ENCODE data around the gene PRRT1B. TPM values are rescaled to one million over a fixed set of nuclear protein-coding genes. Genes with fewer than 3 reads are reported as not detected.

Gene PRRT1B
- total and polyA plus RNA-seq, 9 of the 15 experiments (the other 6 are each of a cell fraction or from before 2014, with no cell fraction given): not detected

Other genes starting within 250 kb of the PRRT1B start
- gene PRRC2B, start 151.4 kb upstream of the PRRT1B start, total RNA-seq (2014; rRNA removed): 30.9 and 31.7 TPM in 2 replicates
- 31.7 and 32.1 TPM in 2 replicates for gene PRRC2B, start 151.4 kb upstream of the PRRT1B start, total RNA-seq (2014; rRNA removed; fragmentation: Illumina TruSeq; extraction: Trizol)
- gene PRRC2B, start 151.4 kb upstream of the PRRT1B start, total RNA-seq (2015; rRNA removed; fragmentation: Illumina TruSeq; extraction: Trizol): 24.6 and 24.7 TPM in 2 replicates
- gene PRRC2B, start 151.4 kb upstream of the PRRT1B start, total RNA-seq (2021): 125 and 126 TPM in 2 replicates
- 20.1 and 25.4 TPM in 2 replicates for gene PRRC2B, start 151.4 kb upstream of the PRRT1B start, polyA plus RNA-seq (2011; rRNA removed)
- 51.4 and 64.0 TPM in 2 replicates for gene PRRC2B, start 151.4 kb upstream of the PRRT1B start, polyA plus RNA-seq (2014; fragmentation: Illumina TruSeq; extraction: Trizol)
- under 1 TPM; 0.34 to 0.77 TPM for gene PRRC2B, start 151.4 kb upstream of the PRRT1B start, polyA plus RNA-seq (2014; fragmentation: Nextera tagmentation; extraction: Ambion mirVana)
- 33.7 and 37.5 TPM in 2 replicates for gene PRRC2B, start 151.4 kb upstream of the PRRT1B start, polyA plus RNA-seq (2014; rRNA removed)
- gene POMT1, start 42.6 kb upstream of the PRRT1B start, total RNA-seq (2014; rRNA removed): 14.6 and 21.3 TPM in 2 replicates
- gene POMT1, start 42.6 kb upstream of the PRRT1B start, total RNA-seq (2014; rRNA removed; fragmentation: Illumina TruSeq; extraction: Trizol): 8.6 TPM in 2 replicates
- gene POMT1, start 42.6 kb upstream of the PRRT1B start, total RNA-seq (2015; rRNA removed; fragmentation: Illumina TruSeq; extraction: Trizol): 15.6 and 15.7 TPM in 2 replicates
- 23.4 and 23.5 TPM in 2 replicates for gene POMT1, start 42.6 kb upstream of the PRRT1B start, total RNA-seq (2021)
- 15.3 and 21.6 TPM in 2 replicates for gene POMT1, start 42.6 kb upstream of the PRRT1B start, polyA plus RNA-seq (2011; rRNA removed)
- 13.7 and 15.3 TPM in 2 replicates for gene POMT1, start 42.6 kb upstream of the PRRT1B start, polyA plus RNA-seq (2014; fragmentation: Illumina TruSeq; extraction: Trizol)
- gene POMT1, start 42.6 kb upstream of the PRRT1B start, polyA plus RNA-seq (2014; fragmentation: Nextera tagmentation; extraction: Ambion mirVana): 1 to 10 TPM; 1.8 to 2.1 TPM
- gene POMT1, start 42.6 kb upstream of the PRRT1B start, polyA plus RNA-seq (2014; rRNA removed): 15.4 and 18.2 TPM in 2 replicates
- 25.6 and 27.5 TPM in 2 replicates for gene UCK1, start 14.3 kb upstream of the PRRT1B start, total RNA-seq (2014; rRNA removed)
- 6.4 and 7.5 TPM in 2 replicates for gene UCK1, start 14.3 kb upstream of the PRRT1B start, total RNA-seq (2014; rRNA removed; fragmentation: Illumina TruSeq; extraction: Trizol)
- gene UCK1, start 14.3 kb upstream of the PRRT1B start, total RNA-seq (2015; rRNA removed; fragmentation: Illumina TruSeq; extraction: Trizol): 16.1 and 16.2 TPM in 2 replicates
- 16.9 and 19.8 TPM in 2 replicates for gene UCK1, start 14.3 kb upstream of the PRRT1B start, total RNA-seq (2021)
- gene UCK1, start 14.3 kb upstream of the PRRT1B start, polyA plus RNA-seq (2011; rRNA removed): 16.4 and 17.2 TPM in 2 replicates
- 13.2 and 21.3 TPM in 2 replicates for gene UCK1, start 14.3 kb upstream of the PRRT1B start, polyA plus RNA-seq (2014; fragmentation: Illumina TruSeq; extraction: Trizol)
- under 1 TPM; 0.27 to 0.48 TPM for gene UCK1, start 14.3 kb upstream of the PRRT1B start, polyA plus RNA-seq (2014; fragmentation: Nextera tagmentation; extraction: Ambion mirVana)
- gene UCK1, start 14.3 kb upstream of the PRRT1B start, polyA plus RNA-seq (2014; rRNA removed): 20.3 and 25.2 TPM in 2 replicates
- 19.9 and 25.5 TPM in 2 replicates for gene RAPGEF1, start 194.6 kb downstream of the PRRT1B start, total RNA-seq (2014; rRNA removed)
- gene RAPGEF1, start 194.6 kb downstream of the PRRT1B start, total RNA-seq (2014; rRNA removed; fragmentation: Illumina TruSeq; extraction: Trizol): 13.7 and 15.8 TPM in 2 replicates
- gene RAPGEF1, start 194.6 kb downstream of the PRRT1B start, total RNA-seq (2015; rRNA removed; fragmentation: Illumina TruSeq; extraction: Trizol): 17.8 and 19.2 TPM in 2 replicates
- gene RAPGEF1, start 194.6 kb downstream of the PRRT1B start, total RNA-seq (2021): 36.4 and 44.1 TPM in 2 replicates
- gene RAPGEF1, start 194.6 kb downstream of the PRRT1B start, polyA plus RNA-seq (2011; rRNA removed): 22.9 and 27.1 TPM in 2 replicates
- 26.6 TPM in 2 replicates for gene RAPGEF1, start 194.6 kb downstream of the PRRT1B start, polyA plus RNA-seq (2014; fragmentation: Illumina TruSeq; extraction: Trizol)
- gene RAPGEF1, start 194.6 kb downstream of the PRRT1B start, polyA plus RNA-seq (2014; fragmentation: Nextera tagmentation; extraction: Ambion mirVana): under 1 TPM; 0.06 to 0.10 TPM
- gene RAPGEF1, start 194.6 kb downstream of the PRRT1B start, polyA plus RNA-seq (2014; rRNA removed): 23.2 and 27.9 TPM in 2 replicates